ENCODE data around the gene CAMTA1.
"Not testable (repeated sequence)": the region's sequence is repeated elsewhere in the genome, so short reads cannot be mapped to it uniquely, and the experiment has no call there.

CAMTA1 gene

DNA sequence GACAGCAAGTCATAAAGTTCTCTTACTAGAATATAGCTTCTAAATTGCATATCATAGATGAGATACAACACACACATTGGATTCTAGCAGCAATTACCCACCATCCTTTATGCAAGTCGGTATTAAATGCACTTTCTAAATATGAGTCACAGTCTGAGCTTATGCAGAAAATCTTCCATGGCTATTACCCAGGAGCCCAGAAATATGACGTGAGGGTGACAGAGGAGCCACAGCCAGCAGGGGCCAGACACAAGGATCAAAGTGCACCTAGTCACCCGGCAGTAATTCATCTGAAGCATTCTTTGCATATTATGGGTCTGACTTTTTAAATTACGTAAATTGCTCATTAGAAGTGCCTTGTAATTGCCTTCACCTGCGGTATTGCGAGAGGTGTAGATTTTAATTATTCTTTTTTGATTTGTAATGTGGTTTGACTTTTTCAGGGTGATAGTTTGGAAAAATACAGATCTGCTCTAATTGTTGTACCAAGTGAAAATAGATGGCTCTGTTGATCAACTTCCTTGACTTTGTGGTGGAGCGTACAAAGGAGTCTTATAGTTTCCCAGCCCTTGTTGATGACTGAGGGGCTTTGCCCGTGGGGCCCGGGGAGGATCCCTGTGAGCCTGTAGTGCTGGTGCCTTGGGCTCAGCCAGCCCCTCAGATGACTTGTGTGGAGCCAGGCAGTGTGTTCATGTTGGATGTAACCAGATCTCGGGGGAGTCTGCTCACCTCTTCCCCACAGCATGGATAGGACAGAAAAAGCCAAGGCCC is 515.8 kb downstream of the CAMTA1 start:
- DNase-seq, result no peak

DNA sequence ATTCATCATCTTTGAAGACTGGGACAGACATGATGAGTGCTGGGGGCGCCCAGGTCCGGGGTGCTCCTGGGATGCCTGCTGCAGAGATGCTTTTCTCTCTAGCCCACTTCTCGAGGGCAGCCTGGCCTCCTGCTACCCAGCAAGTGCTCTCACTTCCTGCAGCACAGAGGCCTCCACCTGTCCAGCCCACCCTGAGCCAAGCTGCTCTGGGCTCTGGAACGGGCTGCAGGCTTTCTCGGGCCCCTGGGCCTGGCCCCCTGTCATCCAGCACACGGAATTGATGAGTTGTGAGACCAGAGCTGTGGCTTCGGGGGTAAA is 516.4 kb downstream of the CAMTA1 start:
- no peak for DNase-seq

DNA sequence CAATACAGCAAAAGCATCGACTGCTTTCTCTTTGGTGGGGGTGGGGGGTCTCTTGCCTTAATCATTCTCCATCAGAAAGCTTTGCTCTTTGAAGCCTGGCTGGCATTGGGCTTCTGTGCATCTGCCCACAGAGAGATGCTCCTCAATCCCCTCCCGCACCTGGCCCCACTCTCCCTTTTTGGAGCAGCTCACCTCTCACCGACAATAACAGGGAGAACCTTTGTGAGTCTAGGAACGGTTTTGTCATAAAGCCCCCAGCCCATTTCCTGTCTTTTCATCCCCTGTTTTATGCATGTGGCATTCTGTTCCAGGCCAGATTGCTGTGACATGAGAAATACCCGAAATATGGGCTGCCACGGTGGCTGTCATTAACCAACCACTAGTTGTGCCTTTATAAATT is 516.9 kb downstream of the CAMTA1 start:
- DNase-seq, result no peak

DNA sequence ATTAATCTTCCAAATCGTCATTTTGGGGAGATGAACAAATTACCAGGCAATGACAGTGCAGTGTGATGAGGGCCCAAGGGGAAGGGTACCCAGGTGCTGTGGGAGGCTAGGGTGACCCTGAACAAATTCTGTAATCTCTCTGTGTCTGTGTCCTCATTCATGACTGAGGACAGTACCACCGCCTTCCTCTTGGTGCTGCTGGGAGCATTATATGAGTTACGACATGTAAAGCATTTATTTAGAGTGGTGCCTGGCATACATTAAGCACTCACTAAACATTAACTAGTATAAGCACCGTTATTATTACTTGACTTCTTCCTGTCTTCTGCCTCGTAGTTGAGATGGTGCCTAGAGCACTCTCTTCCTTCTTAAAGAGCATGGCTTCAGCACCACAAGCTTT is 517.6 kb downstream of the CAMTA1 start:
- no peak for DNase-seq

DNA sequence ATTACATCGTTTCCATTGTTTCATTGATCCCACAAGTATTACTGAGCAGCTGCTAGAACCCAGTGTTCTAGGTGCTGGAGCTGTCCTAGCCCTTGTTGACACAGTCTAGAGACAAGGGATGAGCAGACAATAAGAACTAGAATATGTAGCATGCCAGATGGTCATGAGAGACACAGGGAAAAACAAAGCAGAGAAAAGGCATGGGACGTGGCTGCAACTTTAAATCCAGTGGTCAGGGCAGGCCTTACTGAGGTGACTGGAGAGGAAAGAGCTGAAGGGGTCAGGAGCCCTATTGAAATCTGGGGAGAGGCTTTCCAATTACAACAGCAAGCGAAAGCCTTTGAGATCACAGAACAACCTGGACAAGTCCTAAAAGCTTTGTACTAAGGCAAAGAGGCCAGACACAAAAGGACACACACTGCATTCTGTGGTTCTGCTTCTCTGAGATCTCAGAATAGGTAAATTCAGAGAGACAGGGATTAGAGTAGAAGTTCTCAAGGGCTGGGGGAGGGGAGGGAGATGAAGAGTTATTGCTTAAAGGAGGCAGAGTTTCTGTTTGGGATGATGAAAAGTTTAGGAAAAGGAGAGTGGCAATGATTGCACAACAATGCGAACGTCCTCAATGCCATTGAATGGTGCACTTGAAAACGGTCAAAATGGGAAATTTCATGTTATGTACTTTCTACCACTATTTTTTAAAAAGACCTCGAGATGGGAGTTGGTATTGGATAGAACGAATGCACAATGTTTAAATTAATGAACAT is 518.5 kb downstream of the CAMTA1 start:
- no peak for DNase-seq

DNA sequence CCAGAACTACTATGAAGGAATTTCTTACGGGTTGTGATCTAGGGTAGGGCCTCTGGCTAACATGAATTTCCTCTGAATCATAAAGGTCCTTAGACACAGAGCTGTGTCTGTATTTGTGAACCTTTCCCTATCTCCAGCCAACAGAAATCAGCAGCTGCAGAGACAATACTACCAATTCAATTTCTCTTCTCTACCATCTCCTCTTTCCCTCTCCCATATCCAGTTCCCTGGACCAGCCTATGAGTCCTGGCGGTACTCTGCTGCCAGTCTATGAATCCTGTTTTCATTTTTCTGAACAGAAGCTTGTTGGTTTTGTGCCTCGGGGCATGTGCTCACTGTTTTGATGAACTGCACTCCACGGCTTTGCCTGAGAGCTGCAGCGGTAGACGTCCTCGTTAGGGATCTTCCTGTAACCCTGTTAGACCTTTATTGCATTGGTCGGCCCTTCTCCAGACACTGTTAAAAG is 527.9 kb downstream of the CAMTA1 start:
- DNase-seq, result no peak

DNA sequence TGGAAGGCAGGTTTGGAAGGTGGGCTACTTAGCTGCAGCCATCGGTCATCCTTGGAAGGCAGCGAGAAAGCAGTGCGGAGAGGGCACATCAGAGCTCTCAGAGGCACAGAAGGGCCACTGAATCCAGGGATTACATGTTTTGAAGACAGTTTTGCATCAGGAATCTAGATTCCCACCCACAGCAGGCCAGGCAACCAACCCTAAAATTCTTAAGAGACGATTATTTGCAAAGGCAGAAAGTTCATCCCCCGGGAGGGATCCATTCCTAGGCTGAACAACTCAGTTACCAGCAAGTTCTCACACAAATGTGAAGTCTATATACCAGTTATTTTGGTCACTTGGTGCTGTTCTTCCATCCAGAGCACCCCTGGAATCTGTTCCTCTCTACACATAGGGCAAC is 528.6 kb downstream of the CAMTA1 start:
- no peak for DNase-seq

DNA sequence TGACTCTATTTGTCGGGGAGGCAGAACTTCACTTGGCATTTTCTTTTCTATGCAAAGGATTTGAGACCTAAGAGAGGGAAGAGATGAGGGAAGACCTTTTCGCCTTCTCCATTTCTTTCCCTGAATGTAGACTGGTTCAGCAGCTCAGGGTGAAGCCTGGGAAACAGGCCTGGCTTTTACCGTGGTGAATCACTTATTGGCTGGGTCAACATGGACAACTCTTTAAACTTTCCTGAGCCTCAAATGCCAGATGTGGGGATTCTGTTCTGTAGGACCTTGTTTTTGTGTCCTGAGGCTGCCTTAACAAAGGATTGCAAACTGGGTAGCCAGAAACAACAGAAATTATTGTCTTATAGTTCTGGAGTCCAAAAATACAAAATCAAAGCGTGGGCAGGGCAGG is 530.1 kb downstream of the CAMTA1 start:
- DNase-seq, result no peak

DNA sequence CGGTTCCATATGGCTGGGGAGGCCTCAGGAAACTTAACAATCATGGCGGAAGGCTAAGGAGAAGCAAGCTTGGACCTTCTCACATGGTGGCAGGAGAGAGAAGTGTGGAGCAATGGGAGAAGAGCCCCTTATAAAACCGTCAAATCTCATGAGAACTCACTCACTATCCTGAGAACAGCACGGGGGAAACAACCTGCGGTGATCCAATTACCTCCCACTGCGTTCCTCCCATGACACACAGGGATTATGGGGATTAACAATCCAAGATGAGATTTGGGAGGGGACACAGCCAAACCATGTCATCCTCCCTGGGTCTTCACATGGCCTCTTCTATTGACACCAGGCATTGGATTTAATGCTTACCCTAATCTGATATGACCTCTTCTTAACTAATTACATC is 530.7 kb downstream of the CAMTA1 start:
- DNase-seq, result no peak

DNA sequence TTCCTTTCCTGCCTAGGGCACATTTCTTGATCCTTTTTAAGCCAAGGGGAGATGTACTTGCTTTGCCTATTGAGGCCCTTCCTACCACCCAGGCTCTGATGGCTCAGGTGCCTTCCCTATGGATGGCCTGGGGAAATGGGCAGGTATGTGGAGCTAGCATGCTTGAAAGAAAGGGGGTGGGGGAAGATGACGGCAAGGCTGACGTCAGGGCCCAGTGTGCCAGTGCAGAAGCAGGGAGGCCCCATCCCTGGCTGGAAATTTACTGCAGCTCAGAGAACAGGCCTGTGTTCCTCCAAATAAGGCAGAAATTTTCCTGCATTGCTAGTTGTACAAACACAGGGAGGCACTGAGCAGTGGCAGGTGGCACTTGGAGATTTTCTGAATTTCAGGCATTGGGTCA is 532.6 kb downstream of the CAMTA1 start:
- no peak for DNase-seq

DNA sequence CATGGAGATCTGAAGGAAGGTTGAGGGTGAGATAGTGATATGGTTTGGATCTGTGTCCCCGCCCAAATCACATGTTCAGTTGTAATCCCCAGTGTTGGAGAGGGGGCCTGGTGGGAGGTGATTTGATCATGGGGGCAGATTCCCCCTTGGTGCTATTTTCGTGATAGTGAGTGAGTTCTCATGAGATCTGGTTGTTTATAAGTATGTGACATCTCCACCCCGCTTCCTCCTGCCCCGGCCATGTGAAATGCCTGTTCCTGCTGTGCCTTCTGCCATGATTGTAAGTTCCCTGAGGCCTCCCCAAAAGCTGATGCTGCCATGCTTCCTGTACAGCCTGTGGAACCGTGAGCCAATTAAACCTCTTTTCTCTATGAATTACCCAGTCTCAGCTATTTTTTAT is 533.9 kb downstream of the CAMTA1 start:
- DNase-seq, result no peak

DNA sequence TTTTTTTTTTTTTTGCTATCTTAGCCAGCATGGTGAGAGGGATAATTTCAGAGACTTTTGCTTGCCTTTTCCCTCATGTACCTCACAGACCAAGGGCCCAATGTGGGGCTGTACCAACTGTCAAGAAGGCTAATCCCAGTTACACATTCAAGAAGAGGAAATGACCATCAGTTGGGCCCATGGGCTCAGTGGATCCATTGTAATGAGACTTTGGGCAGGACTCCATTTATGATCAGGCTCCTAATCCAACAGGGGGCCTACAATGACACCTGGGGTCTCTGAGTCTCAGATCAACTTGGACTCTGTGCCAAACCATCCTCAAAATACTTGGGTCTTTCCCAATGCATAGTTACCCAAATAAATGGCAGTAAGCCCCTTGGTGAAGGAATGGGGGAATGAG is 535.4 kb downstream of the CAMTA1 start:
- no peak for DNase-seq

DNA sequence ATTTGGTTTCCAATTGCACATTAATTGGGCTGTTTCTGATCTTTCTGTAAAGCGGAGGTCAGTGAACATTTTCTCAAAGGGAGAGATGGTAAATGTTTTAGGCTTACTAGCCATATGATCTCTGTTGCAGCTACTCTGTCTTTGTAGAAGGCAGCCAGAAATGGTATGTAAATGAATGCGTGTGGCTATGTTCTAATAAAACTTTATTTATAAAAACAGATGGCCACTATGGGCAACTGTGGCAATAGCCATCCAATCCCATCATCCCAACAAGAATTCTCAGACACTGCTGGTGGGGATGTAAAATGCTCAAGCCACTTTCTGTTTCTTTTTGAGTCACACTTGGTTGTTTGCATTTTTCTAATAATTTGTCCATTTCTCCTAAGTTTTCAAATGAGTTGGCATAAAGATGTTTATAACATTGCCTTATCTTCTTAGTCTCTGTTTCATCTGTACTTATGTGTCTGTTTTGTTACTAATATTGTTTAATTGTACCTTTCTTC is 537.1 kb downstream of the CAMTA1 start:
- DNase-seq, result no peak

DNA sequence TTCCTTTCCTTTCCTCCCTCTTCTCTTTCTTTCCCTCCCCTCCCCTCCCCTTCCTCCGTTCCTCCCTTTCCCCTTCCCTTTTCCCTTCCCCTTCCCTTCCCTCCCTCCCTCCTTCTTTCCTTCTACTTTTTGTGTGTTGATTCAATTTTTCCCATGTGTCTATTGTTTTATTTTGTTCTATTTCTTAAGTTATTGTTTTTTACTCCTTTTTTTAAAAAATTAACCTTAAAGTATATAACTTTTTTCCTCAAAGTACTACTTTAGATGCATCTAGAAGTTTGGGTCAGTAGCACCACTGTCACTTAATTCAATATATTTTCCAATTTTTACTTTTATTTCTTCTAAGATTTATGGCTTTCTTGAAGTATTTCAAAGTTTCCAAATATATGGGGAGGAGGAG is 537.7 kb downstream of the CAMTA1 start:
- no peak for DNase-seq

DNA sequence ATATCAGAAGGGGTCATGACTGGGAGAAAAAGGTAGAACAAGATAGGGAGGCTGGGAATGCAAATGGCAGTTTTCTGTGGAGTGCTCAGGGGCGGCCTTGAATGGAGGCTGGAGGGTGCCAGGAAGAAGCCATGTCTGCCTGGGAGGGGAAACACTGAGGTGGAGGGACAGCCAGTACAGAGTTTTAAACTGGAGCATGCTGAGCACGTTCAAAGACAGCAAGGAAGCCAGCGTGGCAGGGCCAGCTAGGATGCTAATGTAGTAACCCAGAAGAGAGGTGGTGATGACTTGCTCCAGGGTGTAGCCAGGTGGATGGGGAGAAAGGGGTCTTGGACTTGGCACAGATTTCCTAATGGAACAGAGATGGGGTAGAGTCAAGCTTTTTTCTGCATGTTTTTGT is 540.0 kb downstream of the CAMTA1 start:
- DNase-seq, result no peak

DNA sequence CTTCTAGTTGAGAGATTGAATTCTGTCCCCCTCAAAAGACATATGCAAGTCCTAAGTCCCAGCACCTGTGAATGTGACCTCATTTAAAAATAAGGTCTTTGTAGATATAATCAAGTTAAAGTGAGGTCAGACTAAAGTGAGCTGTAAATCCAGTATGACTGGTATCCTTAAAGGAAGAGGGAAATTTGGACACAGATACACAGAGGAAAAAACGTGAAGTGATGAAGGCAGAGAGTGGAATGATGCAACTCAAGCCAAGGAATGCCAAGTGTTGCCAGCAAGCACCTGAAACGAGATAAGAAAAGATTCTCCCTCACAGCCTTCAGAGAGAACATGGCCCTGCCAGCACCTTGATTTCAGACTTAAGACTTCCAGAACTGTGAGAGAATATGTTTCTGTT is 541.1 kb downstream of the CAMTA1 start:
- no peak for DNase-seq

DNA sequence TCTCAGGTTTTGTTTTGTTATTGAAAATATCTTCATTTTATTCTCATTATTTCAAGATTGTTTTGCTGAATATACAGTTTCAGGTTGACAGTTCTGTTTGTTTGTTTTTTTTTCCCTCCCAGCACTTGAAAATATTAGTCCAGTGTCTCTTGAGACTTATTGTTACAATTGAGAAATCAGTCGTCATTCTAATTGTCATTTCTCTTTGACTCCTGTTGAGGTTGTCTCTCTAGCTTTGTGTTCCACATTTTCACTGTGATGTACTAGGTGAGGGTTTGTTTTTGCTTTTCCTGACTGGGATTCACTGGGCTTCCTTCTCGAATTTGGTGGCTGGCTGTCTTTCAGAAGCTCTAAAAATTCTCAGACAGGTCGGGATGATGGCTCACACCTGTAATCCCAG is 542.6 kb downstream of the CAMTA1 start:
- DNase-seq, result no peak

DNA sequence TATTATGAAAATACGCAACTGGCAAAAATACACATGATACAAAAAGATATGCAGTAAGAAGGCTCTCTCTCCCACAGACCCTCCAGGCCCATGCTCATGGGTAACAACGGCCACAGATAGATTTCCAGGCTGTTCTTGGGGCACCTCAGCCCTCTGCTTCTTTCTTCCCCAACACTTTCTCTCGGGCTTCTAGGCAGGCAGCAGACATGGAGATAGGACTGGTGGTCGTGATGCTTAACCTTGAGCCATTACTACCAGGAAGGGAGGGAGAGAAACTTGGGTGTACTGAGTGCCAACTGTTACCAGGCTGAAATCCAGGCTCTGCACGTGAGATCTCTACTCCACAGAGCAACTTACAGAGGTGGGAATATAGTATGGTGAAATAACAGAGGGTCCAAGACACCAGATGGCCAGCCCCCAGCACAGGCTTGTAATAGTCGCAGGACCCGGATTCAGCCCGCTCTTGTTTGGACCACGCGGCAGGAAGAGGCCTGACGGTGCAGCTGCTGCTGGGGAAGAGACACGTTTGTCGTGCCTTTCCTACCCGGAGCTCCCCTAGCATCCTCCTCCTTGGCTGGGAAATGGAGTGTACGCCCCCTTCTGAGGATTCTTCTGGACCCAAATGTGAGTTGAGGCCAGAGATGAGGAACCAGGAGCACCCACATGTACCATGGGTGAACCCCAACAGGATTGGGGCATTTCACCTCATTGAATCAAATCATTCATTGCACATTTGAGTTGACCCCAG is 544.8 kb downstream of the CAMTA1 start:
- DNase-seq, result no peak

DNA sequence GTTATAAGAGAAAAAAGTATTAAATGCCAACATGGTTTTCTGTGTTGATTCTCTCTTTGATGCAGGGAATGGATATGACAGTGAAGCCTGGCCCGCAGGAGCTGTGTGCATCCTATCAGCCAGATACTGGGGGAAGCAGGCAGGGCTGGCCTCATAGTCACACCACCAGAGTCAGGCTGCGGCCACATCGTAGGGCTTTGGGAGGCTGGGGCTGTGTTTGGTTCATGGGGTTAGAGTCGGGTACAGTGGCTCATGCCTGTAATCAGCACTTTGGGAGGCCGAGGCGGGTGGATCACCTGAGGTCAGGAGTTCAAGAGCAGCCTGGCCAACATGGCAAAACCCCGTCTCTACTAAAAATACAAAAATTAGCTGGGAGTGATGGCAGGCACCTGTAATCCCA is 545.5 kb downstream of the CAMTA1 start:
- DNase-seq, result not testable (repeated sequence)

DNA sequence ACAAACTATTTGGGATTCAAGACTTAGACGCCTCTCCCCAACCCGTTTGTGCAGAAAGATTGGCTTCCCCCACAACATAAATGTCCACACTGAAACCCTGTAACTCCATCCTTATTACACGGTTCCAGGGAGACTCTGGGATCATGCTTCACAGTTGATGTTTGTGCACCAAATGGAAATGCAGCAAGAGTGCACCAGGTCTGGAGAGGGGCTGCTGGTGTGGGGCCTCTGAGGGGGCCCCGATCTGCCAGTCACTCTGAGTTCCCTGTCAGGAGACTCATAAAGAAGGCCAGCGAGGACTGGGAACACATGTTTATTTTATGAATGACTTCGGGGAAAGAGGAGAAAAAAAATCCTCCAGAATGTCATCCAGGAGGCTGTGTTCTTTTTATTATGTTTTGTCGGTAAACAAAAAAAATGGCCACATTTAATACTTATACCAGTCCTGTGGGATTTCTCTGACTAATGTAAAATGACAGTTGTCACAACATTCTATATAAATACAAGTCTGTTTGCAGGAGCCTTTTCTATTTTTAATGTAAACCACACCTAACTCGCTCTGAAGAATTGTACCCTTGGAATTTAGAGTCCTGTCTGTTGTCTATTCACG is 546.8 kb downstream of the CAMTA1 start:
- DNase-seq, result no peak

DNA sequence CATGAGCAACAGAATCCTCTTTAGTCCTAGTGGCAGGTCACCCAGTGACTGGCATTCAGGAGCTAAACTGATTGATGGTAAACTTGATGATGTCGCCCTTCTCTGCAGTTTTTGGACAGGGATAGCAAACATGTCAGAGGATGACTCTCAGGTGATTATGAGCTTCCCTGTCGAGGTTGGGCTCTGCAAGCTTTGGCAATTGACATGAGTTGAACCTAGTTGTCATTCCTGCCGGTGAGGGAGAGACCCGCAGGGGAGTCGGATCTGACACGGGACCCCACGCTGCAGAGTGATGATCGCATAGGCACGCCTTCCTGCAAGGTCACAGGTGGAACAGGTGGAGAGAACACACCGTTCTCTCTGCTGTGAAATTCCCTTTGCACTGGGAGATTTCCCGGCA is 547.8 kb downstream of the CAMTA1 start:
- DNase-seq, result no peak

DNA sequence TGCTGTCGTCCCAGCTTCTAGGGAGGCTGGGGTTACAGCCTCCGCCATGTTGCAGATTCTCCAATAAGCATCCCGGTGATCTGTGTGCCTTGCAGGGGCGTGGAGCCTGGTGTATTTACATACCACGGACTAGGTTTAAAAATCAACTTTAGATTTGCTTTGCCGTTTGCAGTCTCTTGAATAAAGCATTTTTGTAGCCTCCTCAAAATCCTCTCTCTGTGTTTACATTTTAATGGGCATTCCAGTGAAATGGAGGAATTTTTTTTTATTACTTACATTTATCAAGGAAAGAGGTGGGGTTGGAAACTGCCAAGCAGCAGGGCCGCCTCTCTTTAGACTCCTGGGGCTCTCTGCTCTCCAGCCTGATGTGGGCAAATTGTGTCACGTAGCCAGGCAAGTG is 548.4 kb downstream of the CAMTA1 start:
- no peak for DNase-seq

DNA sequence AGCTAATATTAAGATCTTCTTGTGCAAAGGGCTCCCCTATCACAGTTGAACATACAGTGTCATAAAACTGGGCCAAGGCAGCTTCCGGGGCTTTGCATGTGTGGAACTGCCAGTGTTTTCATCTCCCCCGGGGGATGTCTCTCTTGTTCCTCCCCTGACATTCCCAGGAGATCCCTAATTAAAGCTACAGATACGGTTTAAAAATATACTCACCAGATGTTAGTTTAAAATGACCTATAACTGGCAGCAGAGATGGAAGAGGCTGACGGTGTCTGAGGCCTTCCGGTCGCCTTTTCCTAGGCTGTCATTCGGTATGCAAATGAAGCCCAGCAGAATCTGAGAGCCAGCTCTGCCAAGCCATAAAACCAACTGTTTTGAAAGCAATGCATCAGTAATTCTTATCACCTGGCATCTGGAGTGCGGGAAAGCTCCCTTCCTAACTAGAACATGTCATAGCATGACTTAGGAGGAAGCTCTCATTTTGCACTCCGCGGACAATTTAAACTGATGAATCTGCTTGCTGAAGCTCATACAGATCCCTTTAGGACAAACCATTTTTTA is 549.3 kb downstream of the CAMTA1 start:
- DNase-seq, result no peak

Measured in MV-4-11 (cell line).